ENCODE measurements around the gene FADS2. TPM values are rescaled to one million over a fixed set of nuclear protein-coding genes. Genes with fewer than 3 reads are reported as not detected.

Gene FADS2
- total and polyA plus RNA-seq, 9 of the 15 experiments (the other 6 are each of a cell fraction or from before 2014, with no cell fraction given): 2.9 to 42.8 (median 16.2) TPM

DNA sequence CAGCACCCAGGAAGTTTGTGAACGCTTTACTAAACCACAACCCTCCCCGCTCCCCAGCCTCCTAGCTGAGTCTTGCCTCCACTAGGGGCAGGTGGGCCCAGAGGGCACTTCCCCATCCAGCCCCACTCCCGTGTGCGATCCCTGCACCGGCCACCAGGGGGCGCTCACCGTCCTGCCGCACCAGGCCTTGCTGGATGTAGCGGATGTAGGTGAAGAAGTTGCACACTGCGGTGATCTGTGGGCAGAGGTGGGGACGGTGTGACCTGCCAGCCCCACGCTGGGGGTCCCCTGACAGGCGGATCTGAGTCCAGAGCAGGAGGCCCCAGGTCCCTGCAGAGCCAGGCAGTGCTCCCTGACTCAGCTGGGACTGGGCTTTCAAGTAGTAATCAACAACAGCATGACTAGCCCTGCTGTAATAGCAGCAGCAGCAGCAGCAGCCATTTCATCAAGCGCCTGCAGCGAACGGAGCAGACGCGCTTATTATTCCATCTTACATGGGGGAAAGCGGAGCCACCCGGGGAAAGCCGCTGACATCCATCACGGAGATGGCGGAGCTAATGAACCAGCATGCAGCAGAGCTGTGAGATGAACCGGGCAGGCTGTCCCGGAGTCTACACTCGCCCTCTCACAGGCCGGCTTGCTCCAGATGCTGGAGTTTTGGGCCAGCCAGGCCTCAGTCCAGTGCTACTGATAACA lies 71.2 kb downstream of the FADS2 start (continued):
- TF ChIP-seq ZNF780A (CRISPR knock-in tag; IDR thresholded peaks at IDR 0.05) (no peak), ZNF586 (CRISPR knock-in tag; conservative IDR thresholded peaks at IDR 0.05) (no peak), DIDO1 (tag; IDR thresholded peaks at IDR 0.05; ENCODE audit: low read depth) (no peak), ZNF165 (CRISPR knock-in tag; IDR thresholded peaks at IDR 0.05; ENCODE audit: borderline replicate concordance) (no peak), EGR1 (conservative IDR thresholded peaks at IDR 0.05) (no peak), CBFB (CRISPR knock-in tag; IDR thresholded peaks at IDR 0.05) (no peak), GABPB2 (CRISPR knock-in tag; conservative IDR thresholded peaks at IDR 0.05) (no peak), TFAP4 (CRISPR knock-in tag; IDR thresholded peaks at IDR 0.05; ENCODE audit: borderline replicate concordance) (peak; percentile 86), FOXA1 (IDR thresholded peaks at IDR 0.05; ENCODE audit: borderline replicate concordance) (no peak), HMG20B (CRISPR knock-in tag; IDR thresholded peaks at IDR 0.05) (no peak), NR4A1 (CRISPR knock-in tag; IDR thresholded peaks at IDR 0.05) (no peak), NR4A1 (tag; IDR thresholded peaks at IDR 0.05) (no peak), STAG1 (CRISPR knock-in tag; IDR thresholded peaks at IDR 0.05; ENCODE audit: borderline replicate concordance) (peak; percentile 80; the same call in 1 of the 2 replicates), ZFPM2 (CRISPR knock-in tag; IDR thresholded peaks at IDR 0.05) (no peak), CCAR2 (IDR thresholded peaks at IDR 0.05; ENCODE audit: low read depth, low read length) (no peak), HNRNPLL (IDR thresholded peaks at IDR 0.05; ENCODE audit: low read depth, low read length, poor library complexity, severe bottlenecking) (no peak), U2AF2 (optimal IDR thresholded peaks at IDR 0.05; ENCODE audit: low read depth, low read length) (no peak), NCOA2 (IDR thresholded peaks at IDR 0.05; ENCODE audit: partially characterized antibody in 2 of 2) (no peak), USF2 (CRISPR knock-in tag; IDR thresholded peaks at IDR 0.05) (no peak), POLR2G (IDR thresholded peaks at IDR 0.05; ENCODE audit: low read depth, low read length) (peak; percentile 32; the same call in 1 of the 2 replicates), KLF6 (CRISPR knock-in tag; IDR thresholded peaks at IDR 0.05; ENCODE audit: borderline replicate concordance) (no peak), ZNF436 (CRISPR knock-in tag; IDR thresholded peaks at IDR 0.05) (no peak), TCF7 (IDR thresholded peaks at IDR 0.05; ENCODE audit: borderline replicate concordance) (no peak)
- TF ChIP-seq, protein P1, sequence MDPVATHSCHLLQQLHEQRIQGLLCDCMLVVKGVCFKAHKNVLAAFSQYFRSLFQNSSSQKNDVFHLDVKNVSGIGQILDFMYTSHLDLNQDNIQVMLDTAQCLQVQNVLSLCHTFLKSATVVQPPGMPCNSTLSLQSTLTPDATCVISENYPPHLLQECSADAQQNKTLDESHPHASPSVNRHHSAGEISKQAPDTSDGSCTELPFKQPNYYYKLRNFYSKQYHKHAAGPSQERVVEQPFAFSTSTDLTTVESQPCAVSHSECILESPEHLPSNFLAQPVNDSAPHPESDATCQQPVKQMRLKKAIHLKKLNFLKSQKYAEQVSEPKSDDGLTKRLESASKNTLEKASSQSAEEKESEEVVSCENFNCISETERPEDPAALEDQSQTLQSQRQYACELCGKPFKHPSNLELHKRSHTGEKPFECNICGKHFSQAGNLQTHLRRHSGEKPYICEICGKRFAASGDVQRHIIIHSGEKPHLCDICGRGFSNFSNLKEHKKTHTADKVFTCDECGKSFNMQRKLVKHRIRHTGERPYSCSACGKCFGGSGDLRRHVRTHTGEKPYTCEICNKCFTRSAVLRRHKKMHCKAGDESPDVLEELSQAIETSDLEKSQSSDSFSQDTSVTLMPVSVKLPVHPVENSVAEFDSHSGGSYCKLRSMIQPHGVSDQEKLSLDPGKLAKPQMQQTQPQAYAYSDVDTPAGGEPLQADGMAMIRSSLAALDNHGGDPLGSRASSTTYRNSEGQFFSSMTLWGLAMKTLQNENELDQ (CRISPR knock-in tag; IDR thresholded peaks at IDR 0.05; ENCODE audit: borderline replicate concordance): no peak
- TF ChIP-seq, protein P2, sequence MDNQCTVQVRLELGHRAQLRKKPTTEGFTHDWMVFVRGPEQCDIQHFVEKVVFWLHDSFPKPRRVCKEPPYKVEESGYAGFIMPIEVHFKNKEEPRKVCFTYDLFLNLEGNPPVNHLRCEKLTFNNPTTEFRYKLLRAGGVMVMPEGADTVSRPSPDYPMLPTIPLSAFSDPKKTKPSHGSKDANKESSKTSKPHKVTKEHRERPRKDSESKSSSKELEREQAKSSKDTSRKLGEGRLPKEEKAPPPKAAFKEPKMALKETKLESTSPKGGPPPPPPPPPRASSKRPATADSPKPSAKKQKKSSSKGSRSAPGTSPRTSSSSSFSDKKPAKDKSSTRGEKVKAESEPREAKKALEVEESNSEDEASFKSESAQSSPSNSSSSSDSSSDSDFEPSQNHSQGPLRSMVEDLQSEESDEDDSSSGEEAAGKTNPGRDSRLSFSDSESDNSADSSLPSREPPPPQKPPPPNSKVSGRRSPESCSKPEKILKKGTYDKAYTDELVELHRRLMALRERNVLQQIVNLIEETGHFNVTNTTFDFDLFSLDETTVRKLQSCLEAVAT (IDR thresholded peaks at IDR 0.05): peak in 1 of 2 experiments; percentile 66; a peak in 1 of 4 replicates
